Caki2 (cell line): ENCODE results near the gene BABAM2. TPM values are rescaled to one million over a fixed set of nuclear protein-coding genes. Genes with fewer than 3 reads are reported as not detected.
A peak's percentile ranks its signal among the peaks of the same experiment; 100 is the strongest.
"Not testable (repeated sequence)": the region's sequence is repeated elsewhere in the genome, so short reads cannot be mapped to it uniquely, and the experiment has no call there.

ENCODE experiments used
- DNase-seq: peaks from one replicate; pipeline ENCODE4 v3.0.0-alpha.2; 2015; ENCODE audit warnings: low read depth
- in situ Hi-C: cut with HindIII; loops from 2 replicates; pipeline ENCODE4 v1.10.0; 2016; ENCODE audit warnings: low sequenced_read_pairs, low pct_unique_long_range_greater_than_20kb, mixed read lengths
- total RNA-seq: library from RNA; depleted of rRNA; stranded (reverse); fragments of >200 nt; shearing (Covaris generic); gene quantifications from 2 replicates; pipeline ENCODE4 v1.2.3, GENCODE V29; 2014; ENCODE audit warnings: low replicate concordance

BABAM2 gene
- total RNA-seq, 1 experiment from 2014 or later, result 47.4 TPM

DNA sequence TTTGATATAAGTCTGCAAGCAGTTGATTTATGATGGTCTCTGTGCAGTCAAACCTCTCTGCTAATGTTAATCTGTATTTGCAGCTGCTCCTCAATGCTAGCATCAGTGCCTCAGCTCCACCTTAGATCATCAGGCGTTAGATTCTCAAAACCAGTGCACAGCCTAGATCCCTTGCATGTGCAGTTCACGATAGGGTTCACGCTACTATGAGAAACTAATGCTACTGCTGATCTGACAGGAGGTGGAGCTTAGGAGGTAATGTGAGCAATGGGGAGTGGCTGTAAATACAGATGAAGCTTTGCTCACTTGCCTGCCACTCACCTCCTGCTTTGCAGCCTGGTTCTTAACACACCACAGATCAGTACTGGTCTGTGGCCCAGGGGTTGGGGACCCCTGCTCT is 18.7 kb upstream of the BABAM2 start:
- no peak for DNase-seq
- in situ Hi-C loops, result no loop called here

DNA sequence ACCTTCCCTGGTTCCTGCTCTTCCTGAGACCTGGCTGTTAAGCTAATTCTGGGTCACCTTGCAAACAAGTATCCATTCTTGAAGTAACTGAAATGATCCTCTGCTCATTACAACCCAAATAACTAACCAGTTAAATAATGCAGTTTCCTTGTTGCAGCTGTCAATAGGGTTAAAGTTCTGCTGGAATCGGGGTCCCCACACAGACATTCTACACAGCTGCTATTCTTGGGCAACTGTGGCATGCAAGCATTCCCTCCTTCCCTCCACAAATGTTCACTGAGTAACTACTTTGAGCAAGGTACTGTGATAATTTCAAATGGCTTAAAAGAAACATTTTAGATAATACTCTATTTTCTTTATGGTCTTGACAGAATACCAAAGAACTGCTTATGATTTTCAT is 17.4 kb upstream of the BABAM2 start:
- no peak for DNase-seq
- in situ Hi-C loops, result no loop called here

DNA sequence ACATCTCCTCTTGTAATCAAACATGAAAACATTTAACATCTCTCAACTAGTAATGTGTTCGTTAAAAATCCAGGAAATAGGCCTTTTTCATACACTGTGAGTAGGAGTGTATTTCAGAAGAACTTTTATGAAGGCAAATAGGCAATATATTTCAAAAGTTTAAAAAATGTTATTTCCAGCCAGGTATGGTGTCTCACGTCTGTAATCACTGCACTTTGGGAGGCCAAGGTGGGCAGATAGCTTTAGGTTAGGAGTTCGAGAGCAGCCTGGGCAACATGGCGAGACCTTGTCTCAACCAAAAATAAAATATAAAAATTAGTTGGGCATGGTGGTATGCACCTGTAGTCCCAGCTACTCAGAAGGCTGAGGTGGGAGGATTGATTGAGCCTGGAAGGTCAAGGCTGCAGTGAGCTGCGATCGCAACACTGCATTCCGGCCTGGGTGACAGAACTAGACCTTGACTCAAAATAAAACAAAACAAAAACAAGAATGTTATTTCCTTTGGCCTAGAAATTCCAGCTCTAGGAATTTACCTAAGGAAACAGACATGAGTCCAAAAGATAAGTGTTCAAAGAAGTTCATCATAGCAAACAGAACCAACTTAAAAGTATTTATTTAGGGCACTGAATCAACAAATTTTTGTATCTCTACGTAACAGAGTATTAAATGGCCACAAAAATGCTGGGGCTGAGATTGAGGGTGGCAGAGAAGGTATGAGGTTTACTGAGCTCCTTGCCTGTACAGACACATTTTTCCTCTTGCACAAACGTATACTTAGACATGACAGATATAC is 15.2 kb upstream of the BABAM2 start:
- in situ Hi-C loops, result no loop called here
- DNase-seq, result no peak

DNA sequence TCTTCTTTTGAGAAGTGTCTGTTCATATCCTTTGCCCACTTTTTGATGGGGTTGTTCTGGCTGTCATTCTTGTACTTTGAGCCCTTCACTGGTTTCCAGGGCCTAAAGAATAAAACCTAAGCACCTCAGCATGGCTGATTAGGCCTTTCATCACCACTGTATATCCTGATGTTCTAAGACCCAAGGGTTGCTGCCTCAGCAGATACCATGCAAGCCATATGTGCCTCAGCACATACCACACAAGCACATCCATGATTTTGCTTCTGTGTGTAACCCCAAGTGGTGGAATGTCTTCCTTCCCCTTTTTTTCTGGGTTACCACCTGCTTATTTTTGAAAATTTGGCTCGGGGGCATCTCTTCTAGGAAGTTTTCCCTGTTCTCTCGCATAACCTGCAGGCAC is 11.7 kb upstream of the BABAM2 start:
- DNase-seq, result no peak
- in situ Hi-C loops, result no loop called here

DNA sequence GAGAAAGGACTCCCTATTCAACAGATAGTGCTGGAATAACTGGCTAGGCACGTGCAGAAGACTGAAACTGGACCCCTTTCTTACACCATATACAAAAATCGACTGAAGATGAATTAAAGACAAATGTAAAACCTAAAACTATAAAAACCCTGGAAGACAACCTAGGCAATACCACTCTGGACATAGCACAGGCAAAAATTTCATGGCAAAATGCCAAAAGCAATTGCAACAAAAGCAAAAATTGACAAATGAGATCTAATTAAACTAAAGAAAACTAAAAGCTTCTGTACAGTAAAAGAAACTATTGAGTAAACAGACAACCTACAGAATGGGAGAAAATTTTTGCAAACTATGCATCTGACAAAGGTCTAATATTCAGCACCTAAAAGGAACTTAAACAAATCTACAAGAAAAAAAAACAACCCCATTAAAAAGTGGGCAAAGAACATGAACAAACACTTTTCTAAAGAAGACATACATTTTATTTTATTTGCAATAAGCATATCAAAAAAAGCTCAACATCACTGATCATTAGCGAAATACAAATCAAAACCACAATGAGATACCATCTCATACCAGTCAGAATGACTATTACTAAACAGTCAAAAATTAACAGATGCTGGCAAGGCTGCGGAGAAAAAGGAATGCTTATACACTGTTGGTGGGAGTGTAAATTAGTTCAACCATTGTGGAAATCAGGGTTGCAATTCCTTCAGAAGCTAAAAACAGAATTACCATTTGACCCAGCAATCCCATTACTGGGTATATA is 8.5 kb upstream of the BABAM2 start:
- DNase-seq, result peak; percentile 86
- in situ Hi-C loops, result not testable (repeated sequence)

DNA sequence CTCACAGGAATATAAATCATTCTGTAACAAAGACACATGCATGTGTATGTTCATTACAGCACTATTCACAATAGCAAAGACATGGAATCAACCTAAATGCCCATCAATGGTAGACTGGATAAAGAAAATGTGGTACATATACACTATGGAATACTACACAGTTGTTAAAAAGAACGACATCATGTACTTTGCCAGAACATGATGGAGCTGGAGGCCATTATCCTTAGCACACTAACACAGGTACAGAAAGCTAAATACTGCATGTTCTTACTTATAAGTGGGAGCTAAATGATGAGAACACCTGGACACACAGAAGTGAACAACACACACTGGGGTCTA is 8.0 kb upstream of the BABAM2 start:
- DNase-seq, in situ Hi-C loops: not testable (repeated sequence)

DNA sequence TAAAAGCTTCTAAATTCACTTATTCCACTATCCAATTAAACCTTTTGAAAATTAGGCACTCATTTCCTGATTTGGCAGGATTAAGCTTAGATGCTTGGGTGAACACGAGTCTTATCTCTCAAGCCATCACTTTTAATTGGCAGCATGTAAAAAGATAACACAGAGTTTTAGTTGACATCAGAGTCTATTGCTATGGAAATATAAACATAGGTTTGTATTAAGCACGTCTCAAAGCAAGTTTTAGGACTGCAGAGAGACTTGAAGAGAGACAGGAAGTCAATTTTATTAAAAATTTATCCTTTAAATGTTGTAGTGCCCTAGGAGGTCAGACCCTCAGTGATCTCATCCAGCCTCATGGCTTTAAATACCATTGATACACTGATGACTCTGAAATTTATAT is 5.9 kb upstream of the BABAM2 start:
- in situ Hi-C loops, result no loop called here
- peak; percentile 58 for DNase-seq

DNA sequence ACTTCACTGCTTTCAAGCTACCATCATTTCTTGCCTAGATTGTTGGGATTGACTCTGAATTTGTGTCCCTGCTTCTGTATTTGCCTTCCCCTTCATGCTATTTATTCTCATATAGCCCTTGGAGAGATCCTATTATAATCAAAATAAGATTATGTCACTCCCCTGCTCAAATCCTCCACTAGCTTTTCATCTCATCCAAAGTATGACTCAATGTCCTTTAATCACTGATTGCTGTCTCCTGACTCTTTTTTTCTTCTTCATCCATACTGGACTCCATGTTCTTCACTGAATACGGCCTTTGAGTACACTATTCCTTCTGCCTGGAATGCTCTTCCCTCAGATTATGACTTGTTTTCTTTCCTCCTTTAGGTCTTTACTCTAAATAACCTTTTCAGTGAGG is 5.3 kb upstream of the BABAM2 start:
- no peak for DNase-seq
- in situ Hi-C loops, result no loop called here

DNA sequence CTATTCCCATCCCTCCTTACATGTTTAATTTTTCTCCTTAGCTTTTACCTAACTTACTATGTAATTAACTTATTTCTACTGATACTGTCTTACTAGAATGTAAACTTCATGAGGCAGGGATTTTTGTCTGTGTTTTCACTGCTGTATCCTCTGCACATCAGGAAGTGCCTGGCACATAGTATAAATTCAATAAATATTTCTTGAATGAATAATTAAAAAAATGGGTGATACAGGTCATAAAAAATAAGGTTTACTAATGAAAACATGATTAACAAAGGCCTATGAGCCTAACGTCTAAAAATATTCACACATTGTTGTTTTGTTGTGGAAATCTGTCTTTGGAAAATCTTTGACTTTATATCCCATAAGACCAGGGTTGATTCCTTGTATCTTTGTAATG is 4.9 kb upstream of the BABAM2 start:
- no peak for DNase-seq
- in situ Hi-C loops, result no loop called here

DNA sequence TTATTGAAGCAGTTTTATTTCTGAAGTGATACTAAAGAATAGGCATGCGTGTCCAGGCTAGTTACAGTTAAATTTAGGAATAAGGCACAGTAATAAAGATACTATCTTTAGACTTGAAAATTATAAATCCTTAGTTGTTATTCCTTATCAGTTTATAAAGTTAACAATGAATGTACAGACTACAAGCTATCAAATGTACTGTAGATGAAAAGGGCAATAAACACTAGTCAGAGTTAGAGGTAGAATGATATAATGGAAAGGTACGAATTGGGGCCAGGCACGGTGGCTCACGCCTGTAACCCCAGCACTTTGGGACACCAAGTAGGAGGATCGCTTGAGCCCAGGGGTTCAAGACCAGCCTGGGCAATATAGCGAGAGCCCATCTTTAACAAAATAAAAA is 4.2 kb upstream of the BABAM2 start:
- in situ Hi-C loops, result no loop called here
- no peak for DNase-seq

DNA sequence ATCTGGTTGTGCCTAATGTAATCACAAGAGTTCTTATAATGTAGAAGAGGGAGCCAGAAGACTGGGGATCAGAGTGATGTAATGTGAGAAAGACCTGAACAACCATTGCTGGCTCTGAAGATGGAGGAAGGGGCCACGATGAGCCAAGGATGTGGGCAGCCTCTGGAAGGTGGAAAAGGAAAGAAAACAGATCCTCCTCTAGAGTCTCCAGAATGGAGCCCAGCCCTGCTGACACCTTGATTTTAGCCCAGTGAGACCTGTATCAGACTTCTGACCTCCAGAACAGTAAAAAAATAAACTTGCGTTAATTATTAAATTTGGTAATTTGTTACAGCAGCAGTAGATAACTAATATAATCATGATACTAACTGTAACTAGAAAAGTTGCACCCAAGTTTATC is 3.4 kb upstream of the BABAM2 start:
- peak; percentile 59 for DNase-seq
- in situ Hi-C loops, result no loop called here

DNA sequence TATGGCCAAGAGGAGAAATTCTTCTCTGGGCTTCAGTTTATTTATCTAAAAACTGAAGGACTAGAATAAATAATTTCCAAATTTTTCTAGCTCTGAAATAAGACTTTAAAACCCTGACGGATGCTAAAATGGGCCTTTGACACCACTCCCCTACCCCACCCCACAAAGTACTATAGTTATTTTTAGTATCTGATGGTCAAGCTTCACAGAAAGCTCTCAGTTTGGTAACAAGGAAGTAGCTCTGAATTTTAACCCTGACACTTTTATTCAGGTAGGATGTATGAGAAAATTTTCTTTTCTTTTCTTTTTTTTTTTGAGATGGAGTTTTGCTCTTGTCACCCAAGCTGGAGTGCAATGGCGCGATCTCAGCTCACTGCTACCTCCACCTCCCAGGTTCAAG is 2.7 kb upstream of the BABAM2 start:
- DNase-seq, result peak; percentile 46
- in situ Hi-C loops, result no loop called here

DNA sequence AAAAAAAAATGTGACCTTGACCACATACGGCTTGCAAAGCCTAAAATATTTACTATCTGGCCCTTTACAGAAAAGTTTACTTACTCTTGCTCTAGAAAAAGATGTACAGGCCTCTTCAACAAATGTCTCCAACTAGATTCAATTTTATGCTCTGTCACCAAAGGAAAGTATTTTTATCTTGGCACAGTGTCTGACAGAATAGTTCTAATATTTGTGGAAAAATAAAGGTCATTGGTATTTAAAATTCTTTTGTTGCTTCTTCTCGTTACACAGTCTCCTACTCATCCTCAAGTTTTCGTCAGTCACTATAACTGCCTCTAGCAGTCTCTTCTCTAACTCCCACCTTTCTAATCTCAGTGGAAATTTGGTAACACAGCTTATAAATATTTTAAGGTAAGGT is 1.7 kb upstream of the BABAM2 start:
- in situ Hi-C loops, result no loop called here
- peak; percentile 51 for DNase-seq

DNA sequence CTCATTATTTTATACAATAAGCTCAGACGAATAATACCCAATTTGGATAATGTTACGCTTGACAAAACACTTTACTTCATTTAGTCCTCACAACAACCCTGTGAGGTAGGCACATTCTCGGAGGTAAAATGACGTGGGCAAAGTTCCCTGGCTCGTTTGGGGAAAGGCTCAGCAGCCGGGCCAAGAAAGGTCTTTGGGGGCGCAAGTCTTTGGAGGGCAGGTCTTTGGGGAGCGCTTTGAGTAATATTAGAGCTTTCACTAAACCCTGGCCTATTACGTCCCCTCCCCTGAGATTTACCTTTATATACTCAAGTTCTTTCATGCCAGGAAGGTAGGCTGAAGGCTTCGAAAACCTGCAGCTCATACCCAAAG is 769 bp upstream of the BABAM2 start:
- in situ Hi-C loops, result no loop called here
- DNase-seq, result no peak

DNA sequence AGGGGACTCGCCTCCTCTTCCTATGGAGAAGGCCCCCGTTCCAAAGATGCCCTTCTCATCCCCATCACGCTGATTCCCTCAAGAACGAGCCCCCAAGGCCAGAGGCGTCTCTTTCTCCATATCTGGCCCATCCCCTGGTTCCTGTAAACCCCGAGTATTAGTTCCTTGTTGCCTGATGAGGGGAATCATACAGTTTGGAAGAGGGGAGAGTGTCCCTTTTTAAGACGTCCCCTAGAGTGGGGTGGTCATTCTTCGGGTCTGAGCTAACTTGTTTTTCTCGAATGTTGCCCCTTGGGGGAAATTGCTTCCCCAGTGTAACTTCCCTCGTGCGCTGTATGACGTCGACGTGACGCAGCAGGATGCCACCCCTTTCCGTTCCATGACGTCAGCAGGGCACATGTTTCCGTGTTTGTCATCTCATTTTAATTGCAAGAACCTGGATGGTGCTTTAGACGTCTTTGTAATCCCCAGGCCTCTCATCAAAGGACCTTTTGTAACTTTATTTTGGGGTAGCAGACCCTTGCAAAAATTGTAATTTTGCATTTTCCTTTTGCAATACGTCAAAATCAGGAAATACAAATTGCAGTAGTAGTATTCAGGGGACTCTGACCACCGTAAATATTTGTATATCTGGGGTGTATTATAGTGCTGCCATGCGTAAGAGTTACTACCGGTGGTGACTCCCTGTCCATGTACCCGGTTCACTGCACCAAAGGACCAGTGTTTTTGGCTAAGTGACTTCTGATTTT is 569 bp downstream of the BABAM2 start:
- peak; percentile 82 for DNase-seq
- in situ Hi-C loops, result no loop called here

DNA sequence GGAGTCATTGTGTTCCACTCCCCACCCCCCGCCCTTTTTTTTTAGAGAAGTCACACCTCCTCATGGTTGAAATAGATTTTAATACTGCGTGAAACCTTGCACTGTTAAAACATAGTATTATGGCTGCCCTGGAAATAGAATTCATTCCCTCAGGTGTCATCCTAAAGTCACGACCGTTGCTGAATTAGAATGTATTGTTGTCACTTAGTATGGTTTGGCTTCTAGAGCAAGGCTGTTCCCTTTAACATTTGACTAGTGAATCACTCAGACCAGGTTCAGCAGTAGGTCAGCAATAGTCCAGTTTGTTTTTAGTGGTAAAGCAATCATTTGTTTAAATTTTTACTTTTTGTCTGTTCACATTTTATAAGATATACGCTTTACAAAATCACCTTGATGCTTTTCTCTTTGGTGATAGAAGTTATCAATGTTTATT is 1.2 kb downstream of the BABAM2 start:
- in situ Hi-C loops, result no loop called here
- DNase-seq, result peak; percentile 77

DNA sequence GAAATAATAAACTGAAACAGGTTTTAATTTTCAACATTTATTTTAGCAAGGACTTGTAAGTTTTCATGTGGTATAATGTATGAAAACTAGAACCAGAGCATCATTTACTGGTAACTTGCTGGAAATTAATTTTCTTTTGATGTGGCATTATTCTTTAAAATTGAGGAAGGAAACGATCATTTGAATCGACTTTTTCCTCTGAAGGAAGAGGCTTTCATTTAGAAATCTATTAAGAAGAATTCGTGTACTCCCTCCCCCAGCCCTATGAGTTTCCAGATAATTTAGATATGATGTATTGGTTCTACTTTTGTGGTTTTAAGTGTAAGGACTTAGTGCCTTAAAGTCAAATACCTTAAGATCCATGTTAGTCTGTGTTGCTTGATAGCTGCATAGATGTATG is 2.5 kb downstream of the BABAM2 start:
- DNase-seq, result no peak
- in situ Hi-C loops, result no loop called here

DNA sequence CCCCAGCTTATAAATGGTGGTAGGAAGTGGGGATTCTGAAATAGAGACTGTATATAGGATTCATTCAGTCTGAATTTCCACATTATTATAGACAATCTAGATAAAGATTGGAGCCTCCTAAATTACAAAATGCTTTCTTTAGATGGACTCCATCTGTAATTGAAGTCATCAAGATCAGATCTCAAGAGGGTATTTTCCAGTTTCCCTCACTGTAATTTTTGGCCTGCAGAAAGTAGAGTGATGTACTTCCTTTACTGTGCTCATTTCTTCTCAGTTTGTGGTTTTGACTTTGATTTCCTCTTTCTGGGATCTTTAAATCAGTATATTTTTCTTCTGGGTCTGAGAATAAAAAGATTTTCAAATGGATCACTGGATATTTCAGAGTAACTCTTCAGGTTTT is 7.2 kb downstream of the BABAM2 start:
- in situ Hi-C loops, result no loop called here
- no peak for DNase-seq

DNA sequence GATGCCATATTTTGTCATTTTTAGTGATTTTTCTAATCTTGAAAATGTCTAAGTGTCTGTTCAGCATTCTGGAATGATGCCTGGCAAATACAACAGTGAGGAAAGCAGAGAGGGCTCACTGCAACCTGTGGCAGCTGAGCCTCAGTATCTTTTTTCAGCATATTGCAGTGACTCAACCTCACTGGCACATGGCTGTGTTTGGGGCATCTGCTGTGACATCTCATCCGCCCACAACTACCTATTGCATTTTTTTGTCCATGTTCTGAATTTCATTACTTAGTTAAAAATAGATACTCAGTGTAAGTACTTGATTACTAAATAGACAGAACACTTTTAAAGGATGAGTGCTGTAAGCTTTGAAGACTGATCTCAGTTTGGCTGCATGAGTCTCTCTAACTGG is 10.7 kb downstream of the BABAM2 start:
- in situ Hi-C loops, result no loop called here
- DNase-seq, result no peak
